Fibroblast of the aortic adventitia (primary cell): ENCODE results near the gene PTGS1. TPM values are rescaled to one million over a fixed set of nuclear protein-coding genes. Genes with fewer than 3 reads are reported as not detected.

Source experiments
- DNase-seq: peaks from one replicate; pipeline ENCODE4 v3.0.0-alpha.2; 2010; ENCODE audit warnings: low read depth
- H3K4me3 ChIP-seq: 2 replicates; pipeline ENCODE4 v1.5.1; 2011; ENCODE audit warnings: low read depth, mild to moderate bottlenecking, control low read depth, low read length, moderate library complexity
- CTCF ChIP-seq: IDR thresholded peaks from 2 replicates; pipeline ENCODE4 v1.5.1; 2011; ENCODE audit warnings: mild to moderate bottlenecking, low read length, control low read depth, inconsistent platforms; ENCODE audit not compliant: insufficient read depth
- total RNA-seq: library from RNA; depleted of rRNA; stranded (reverse); fragments of >200 nt; gene quantifications from 2 replicates; pipeline ENCODE4 v1.2.3, GENCODE V29; 2012; ENCODE audit warnings: low replicate concordance

PTGS1 gene
- total RNA-seq, 1 donor = 173 TPM

GRCh38 chr9:122381206-122381950 lies 10.6 kb downstream of the PTGS1 start:
- no peak overlapping the region for H3K4me3 ChIP-seq
- TF ChIP-seq CTCF = no peak
- DNase-seq = no peak

- no peak overlapping the region for H3K4me3 ChIP-seq
- peak; percentile 95 for DNase-seq
- TF ChIP-seq CTCF = no peak
Observed at GRCh38 chr9:122382901-122383850, 12.4 kb downstream of the PTGS1 start.

GRCh38 chr9:122383992-122384461 lies 13.2 kb downstream of the PTGS1 start:
- no peak overlapping the region for H3K4me3 ChIP-seq
- TF ChIP-seq CTCF = no peak
- peak; percentile 57 for DNase-seq

- H3K4me3 ChIP-seq = no peak overlapping the region
- no peak for TF ChIP-seq CTCF
- DNase-seq = no peak
Observed at GRCh38 chr9:122386311-122386872, 15.6 kb downstream of the PTGS1 start.

GRCh38 chr9:122387536-122387935 lies 16.7 kb downstream of the PTGS1 start:
- TF ChIP-seq CTCF = no peak
- no peak for DNase-seq
- H3K4me3 ChIP-seq = no peak overlapping the region

GRCh38 chr9:122389195-122389594 lies 18.4 kb downstream of the PTGS1 start:
- no peak for DNase-seq
- no peak for TF ChIP-seq CTCF
- no peak overlapping the region for H3K4me3 ChIP-seq
